ENCODE results near the gene DEFB123. TPM values are rescaled to one million over a fixed set of nuclear protein-coding genes. Genes with fewer than 3 reads are reported as not detected.

The DEFB123 gene
- polyA plus RNA-seq, 1 of the 3 experiments (the other 2 are of a cell fraction) = not detected

GRCh38 chr20:31494131-31494530, 53.7 kb downstream of the DEFB123 start:
- CTCF ChIA-PET = interaction anchor here (1.3 to 9.8 kb wide), 2 partner anchors 8 to 9 kb away, joined by 11 to 79 read pairs; no protein-coding TSS in a partner anchor
- Histone ChIP-seq H3K4me2 (no peak overlapping the region), H3K27me3 (ENCODE audit: insufficient read depth) (no peaks in the 10 kb centered on the region), H3K4me3 (ENCODE audit: low read depth in 2 of 2, low read length in 1 of 2) (peak overlapping the region in 1 of 2 experiments; percentile 14; a peak in 1 of 4 replicates), H3K4me1 (ENCODE audit: control insufficient read depth in 1 of 2, insufficient read depth in 2 of 2, low read depth in 1 of 2, low read length in 1 of 2) (peaks cover 2 to 5% of the 10 kb centered on the region in 2 experiments; a peak in 2 of 4 replicates), H3K36me3 (replicated peaks in 1 of 2; ENCODE audit: control insufficient read depth in 1 of 2, insufficient read depth in 2 of 2, low read length in 1 of 2) (no peaks in the 10 kb centered on the region), H3K9me3 (no peaks in the 10 kb centered on the region), H3K9me2 (no peaks in the 10 kb centered on the region), H2AFZ (ENCODE audit: low read depth) (no peak overlapping the region), H3F3A (replicated peaks; ENCODE audit: insufficient read depth) (peaks cover 4% of the 10 kb centered on the region), H4K20me1 (ENCODE audit: insufficient read depth) (no peaks in the 10 kb centered on the region), H3K79me2 (ENCODE audit: insufficient read depth) (no peaks in the 10 kb centered on the region), H3K27ac (ENCODE audit: low read depth in 2 of 2, low read length in 1 of 2) (no peak overlapping the region), H3K9ac (no peak overlapping the region)
- POLR2A ChIA-PET = no interaction called here
- DNase-seq = no peak
- TF ChIP-seq RXRA (IDR thresholded peaks at IDR 0.05; ENCODE audit: borderline replicate concordance, low read depth) (no peak), CTCF (IDR thresholded peaks at IDR 0.05) (peak; percentile 63), CHD2 (IDR thresholded peaks at IDR 0.05; ENCODE audit: low read length, partially characterized antibody) (no peak), TEAD4 (IDR thresholded peaks at IDR 0.05; ENCODE audit: borderline replicate concordance, insufficient read depth) (peak; percentile 51; the same call in 1 of the 2 replicates), NRF1 (IDR thresholded peaks at IDR 0.05; ENCODE audit: low read depth, low read length) (no peak), REST (IDR thresholded peaks at IDR 0.05; ENCODE audit: low read depth, low read length) (no peak), USF1 (IDR thresholded peaks at IDR 0.05; ENCODE audit: borderline replicate concordance, low read depth) (peak; percentile 24; the same call in 1 of the 2 replicates), IRF3 (IDR thresholded peaks at IDR 0.05; ENCODE audit: low read depth, low read length) (no peak), MAX (IDR thresholded peaks at IDR 0.05; ENCODE audit: low read depth) (no peak)
- 53% methylated on average over 2 of the region's 2 CpGs for WGBS (ENCODE audit: low lambda C conversion rate)

Measured in SK-N-SH (cell line).